ENCODE results near the gene GALNT9.
"Not testable (repeated sequence)": the region's sequence is repeated elsewhere in the genome, so short reads cannot be mapped to it uniquely, and the experiment has no call there.

GALNT9 gene

GRCh38 chr12:132247718-132248452 lies 81.5 kb downstream of the GALNT9 start:
- DNase-seq: no peak

DNA sequence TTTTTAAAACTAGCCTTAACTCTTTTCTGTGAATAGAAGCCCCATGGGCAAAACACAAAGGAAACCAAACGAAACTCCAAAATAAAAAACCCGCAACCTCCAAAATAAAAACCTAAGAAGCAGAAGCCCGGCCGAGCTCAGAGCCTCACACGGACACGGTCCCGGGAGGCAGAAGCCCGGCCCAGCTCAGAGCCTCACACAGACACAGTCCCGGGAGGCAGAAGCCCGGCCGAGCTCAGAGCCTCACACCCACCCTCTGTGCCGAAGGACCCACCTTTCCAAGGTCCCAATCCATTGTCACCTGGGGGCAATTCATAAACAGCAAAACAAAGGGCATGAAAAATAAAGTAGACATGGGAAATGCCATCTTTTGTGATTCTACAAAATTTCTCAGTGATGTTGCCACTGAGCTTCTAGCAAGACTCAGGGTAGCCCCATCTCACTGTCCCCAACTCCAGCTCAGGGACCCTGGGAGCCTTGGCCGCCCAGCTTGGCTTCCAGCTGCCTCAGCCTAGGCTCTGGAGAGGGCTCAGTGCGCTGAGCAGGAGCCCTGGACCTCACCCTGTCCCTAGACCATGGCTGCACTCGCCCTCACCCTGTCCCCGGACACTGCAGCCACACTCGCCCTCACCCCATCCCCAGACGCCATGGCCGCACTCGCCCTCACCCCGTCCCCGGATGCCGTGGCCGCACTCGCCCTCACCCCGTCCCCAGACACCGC lies 82.2 kb downstream of the GALNT9 start:
- no peak for DNase-seq

- no peak for DNase-seq
Measured at GRCh38 chr12:132245521-132246101, 83.8 kb downstream of the GALNT9 start.

- DNase-seq: no peak
Measured at GRCh38 chr12:132244724-132245295, 84.6 kb downstream of the GALNT9 start.

GRCh38 chr12:132243596-132244310 lies 85.6 kb downstream of the GALNT9 start:
- no peak for DNase-seq

DNA sequence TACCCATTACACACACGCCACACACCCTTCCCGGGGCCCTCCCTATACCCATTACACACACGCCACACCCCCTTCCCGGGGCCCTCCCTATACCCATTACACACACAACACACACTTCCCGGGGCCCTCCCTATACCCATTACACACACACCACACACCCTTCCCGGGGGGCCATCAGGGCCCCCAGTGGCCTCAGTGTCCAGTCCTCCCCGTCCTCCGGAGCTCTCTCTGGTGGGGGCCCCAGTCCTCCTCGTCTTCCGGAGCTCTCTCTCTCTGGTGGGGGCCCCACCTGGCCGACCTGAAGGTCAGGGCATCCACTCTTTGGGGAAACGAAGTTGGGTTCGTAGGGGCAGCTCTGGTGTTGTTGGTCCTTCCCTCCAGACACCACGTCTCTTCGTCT lies 86.2 kb downstream of the GALNT9 start:
- DNase-seq: not testable (repeated sequence)

- DNase-seq: not testable (repeated sequence)
Measured at GRCh38 chr12:132240669-132241007, 88.8 kb downstream of the GALNT9 start.

DNA sequence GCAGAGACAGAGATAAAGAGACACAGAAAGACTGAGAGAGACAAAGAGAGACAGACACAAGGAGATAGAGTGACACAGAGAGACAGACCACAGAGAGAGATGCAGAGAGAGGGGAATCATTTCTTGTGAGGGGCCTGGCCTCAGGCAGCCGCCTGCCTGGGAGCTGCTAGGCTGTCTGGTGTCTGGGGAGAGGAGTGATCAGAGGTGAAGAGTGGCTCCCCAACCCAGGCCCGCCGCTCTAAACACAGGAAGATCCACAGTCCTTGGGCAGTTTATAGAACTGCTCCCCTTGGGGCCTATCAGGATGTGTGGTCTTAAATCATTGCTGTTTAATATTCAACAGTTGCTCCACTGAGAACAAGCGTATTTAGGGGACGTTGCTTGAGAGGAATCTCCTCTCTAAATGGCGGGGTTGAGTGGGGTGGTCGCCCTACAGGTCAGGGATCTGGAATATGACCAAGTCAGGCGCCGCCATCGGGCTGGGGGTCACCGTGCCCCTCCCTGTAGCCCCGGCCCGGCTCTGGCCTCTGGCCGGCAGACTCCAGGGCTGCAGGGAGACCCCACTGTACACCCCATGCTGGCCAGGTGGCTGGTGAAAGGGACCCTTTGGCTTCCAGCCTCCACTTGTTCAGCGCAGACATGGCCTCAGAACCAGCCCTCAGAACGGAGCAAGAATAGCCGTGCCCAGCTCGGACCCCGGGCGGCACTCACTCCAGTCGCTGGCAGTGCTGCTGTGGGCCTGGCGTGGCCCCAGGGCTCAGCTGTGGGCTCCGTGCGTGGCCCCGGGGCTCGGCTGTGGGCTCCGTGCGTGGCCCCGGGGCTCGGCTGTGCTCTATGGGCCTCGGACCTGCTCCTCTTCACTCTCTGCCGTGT lies 89.4 kb downstream of the GALNT9 start:
- DNase-seq: no peak

DNA sequence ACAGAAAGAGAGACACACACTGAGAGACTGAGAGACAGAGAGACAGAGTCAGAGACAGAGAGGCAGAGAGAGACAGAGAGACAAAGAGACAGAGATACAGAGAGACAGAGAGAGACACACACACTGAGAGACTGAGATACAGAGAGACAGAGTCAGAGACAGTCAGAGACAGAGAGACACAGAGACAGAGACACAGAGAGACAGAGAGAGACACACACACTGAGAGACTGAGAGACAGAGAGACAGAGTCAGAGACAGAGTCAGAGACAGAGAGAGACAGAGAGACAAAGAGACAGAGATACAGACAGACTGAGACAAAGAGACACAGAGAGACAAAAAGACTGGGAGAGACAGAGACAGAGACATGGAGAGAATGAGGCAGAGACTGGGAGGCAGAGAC lies 90.0 kb downstream of the GALNT9 start:
- no peak for DNase-seq

DNA sequence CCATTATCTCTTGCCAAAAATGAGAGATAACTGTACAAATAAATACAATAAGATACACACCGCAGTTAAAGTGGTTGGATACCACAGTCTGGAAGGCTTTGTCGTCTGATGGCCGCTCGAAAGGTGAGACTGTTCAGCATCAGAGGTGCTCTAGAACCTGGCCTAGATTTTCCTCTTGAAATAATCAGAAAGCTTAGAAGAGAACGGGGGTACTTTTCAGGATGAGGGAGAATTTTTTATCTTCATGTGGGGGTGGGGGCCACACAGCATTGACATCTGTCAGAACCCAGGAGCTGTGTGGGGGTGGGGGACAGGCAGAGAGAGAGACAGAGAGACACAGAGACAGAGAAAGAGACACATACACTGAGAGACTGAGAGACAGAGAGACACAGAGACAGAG lies 90.5 kb downstream of the GALNT9 start:
- no peak for DNase-seq

DNA sequence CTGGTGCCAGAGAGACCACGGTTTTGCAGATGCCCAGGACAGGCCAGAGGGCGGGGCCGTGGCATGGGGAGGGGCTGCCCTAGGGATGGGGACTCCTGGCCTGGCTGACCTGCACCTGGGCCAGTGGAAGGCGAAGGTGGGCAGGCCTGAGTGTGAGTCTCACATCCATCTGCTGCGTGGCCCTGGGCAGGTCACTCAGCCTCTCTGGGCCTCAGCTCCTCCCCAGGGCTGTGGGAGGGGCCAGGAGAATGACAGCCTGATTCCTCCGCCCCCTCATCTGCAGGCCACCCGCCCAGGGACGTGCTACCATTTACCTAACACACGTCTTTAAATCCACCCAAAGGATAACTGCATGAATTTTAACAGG lies 90.9 kb downstream of the GALNT9 start:
- DNase-seq: no peak

- no peak for DNase-seq
Measured at GRCh38 chr12:132237772-132238487, 91.5 kb downstream of the GALNT9 start.

- no peak for DNase-seq
Measured at GRCh38 chr12:132236930-132237771, 92.2 kb downstream of the GALNT9 start.

DNA sequence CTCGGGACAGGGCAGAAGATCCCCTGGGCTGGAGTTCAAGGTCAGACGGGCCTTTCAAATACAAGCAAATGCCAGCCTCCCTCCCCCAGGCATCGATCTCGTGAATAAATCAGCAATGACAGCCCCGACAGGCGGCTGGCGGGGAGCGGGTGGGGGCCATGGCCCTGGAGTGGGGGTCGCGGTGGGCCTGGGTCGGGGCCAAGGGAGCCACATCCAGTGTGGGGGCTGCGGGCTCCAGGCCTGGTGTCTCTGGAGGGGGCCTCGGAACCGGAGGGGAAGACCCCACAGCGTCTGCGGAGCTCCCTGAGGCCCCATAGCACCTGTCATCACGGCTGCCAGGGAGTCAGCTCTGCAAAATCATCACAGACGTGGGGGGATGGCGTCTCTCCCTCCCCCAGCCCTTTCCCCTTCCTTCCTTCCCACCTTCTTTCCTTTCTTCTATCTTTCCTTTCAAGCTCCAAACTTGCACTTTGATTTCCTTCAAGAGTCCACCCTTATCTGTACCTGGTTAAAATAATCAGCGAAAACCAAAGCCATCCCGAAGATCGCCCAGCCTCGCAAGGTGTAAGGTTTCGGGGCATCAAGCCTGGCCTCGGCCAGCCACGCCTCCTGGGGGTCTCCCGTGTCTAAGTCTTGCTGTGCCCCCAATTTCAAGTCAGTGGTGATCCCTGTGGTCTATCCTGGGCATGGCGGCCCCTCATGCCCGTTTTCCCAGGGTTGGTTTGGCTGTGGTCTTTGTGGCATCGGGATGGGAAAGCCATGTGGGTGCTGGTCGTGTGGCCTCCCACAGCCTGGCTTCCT lies 93.1 kb downstream of the GALNT9 start:
- DNase-seq: no peak

GRCh38 chr12:132235116-132235820 lies 94.1 kb downstream of the GALNT9 start:
- DNase-seq: no peak

DNA sequence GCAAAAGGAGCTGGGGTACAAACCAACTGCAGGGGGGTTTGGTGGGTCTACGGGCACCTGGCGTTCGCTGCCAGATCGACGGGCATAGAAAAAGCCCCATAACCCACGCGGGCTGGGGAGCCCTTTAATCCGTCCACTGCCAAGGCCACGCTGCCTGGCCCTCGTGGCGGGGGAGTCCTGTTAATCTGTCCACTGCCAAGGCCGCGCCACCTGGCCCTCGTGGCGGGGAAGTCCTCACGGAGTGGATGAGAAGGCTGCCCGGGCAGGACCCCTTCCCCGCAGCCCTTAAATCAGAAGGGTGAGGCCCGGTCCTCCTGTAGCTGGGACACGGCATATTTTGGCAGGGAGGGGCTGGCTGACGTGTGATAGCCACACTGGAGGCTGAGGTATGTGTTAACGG lies 99.0 kb downstream of the GALNT9 start:
- DNase-seq: no peak

DNA sequence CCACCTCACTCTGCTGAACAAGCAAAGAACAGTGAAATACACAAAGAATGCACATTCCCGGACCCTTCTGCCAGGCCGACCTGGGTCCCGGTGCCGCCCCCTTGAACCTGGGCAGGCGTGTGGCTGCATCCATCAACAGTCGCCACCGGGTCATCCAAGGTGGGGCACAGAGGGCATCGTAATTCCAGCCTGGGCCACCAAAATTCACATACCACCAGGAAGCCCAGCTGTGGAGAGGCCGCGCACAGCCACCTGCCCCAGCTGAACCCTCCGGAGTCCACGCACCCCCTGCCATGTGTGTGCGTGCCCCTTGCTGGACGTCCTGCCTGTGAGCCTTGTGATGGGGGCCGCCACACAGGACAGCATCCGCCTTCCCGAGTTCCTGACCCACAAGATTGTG lies 99.5 kb downstream of the GALNT9 start:
- no peak for DNase-seq

GRCh38 chr12:132229193-132229760 lies 100.1 kb downstream of the GALNT9 start:
- no peak for DNase-seq
